Spleen (tissue), 7 donors: ENCODE measurements around the gene ATG101.

Experiments
- CTCF ChIP-seq, 11 experiments: fragments of 200-600 bp in 7 of 11; fragments of 450-650 bp in 4 of 11; sonication (generic) in 4 of 11; IDR thresholded peaks in 8 of 11; conservative IDR thresholded peaks in 3 of 11; 1 replicate in 7 of 11; 2 replicates in 4 of 11; pipeline versions ENCODE4 v1.4.0 to v1.8.0; 2016 to 2021; ENCODE audit warnings: antibody characterized with exemption in 11 of 11, inconsistent platforms in 4 of 11, mild to moderate bottlenecking in 1 of 11
- POLR2A ChIP-seq, 3 donors: fragments of 450-650 bp; IDR thresholded peaks; one replicate each; pipeline ENCODE4 v1.5.1; 2017; ENCODE audit warnings: antibody characterized with exemption in 3 of 3, mild to moderate bottlenecking in 1 of 3
- POLR2AphosphoS5 ChIP-seq, 3 donors: sonication (generic); formaldehyde crosslinking; IDR thresholded peaks; one replicate each; pipeline ENCODE4 v1.5.1; 2017; ENCODE audit warnings: antibody characterized with exemption in 3 of 3
- donor health status: DM: no; HTN: no; CAD: no; lungs with moderate emphysema.
- donor health status: DM: no; HTN: no; CAD: no.
- donor health status: DM: no; HTN: no; CAD: no.

GRCh38 chr12:52056801-52057637 is 12.8 kb upstream of the ATG101 start:
- no peak for TF ChIP-seq POLR2A (IDR thresholded peaks at IDR 0.05)
- no peak for TF ChIP-seq CTCF (IDR thresholded peaks at IDR 0.05 in 8 of 11, conservative IDR thresholded peaks at IDR 0.05 in 3 of 11)
- TF ChIP-seq POLR2AphosphoS5 (IDR thresholded peaks at IDR 0.05), result peak; percentile 56 to 72 (median 59)
